OCI-M2 (cell line): ENCODE results near the gene LRRC37A2.
"Not testable (repeated sequence)": the region's sequence is repeated elsewhere in the genome, so short reads cannot be mapped to it uniquely, and the experiment has no call there.

Source experiments
- DNase-seq: peaks from one replicate; lab custom pipeline; 2025; ENCODE audit not compliant: unreplicated experiment; lab: John Stamatoyannopoulos, UW

LRRC37A2 gene

DNA sequence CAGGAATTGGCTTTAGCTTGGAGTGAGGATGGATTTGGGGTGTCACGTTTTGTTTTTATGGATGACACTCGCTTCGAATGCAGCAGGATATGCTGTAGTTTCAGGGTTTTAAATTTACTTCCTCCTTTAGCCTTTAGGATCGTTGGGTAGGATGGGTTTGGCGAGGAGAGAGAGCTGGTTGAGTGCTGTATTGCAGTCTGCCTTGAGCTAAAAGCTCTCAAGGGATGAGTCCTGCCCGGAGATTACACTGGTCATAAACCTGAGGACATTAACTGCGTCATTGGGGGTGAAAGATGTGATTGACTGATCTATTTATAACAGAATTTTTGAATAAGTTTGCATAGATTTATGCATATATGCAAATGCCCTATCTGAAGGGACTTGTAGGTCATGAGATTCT is 79.1 kb downstream of the LRRC37A2 start:
- not testable (repeated sequence) for DNase-seq

- not testable (repeated sequence) for DNase-seq
Observed at GRCh38 chr17:46598344-46598931, 86.2 kb downstream of the LRRC37A2 start.

DNA sequence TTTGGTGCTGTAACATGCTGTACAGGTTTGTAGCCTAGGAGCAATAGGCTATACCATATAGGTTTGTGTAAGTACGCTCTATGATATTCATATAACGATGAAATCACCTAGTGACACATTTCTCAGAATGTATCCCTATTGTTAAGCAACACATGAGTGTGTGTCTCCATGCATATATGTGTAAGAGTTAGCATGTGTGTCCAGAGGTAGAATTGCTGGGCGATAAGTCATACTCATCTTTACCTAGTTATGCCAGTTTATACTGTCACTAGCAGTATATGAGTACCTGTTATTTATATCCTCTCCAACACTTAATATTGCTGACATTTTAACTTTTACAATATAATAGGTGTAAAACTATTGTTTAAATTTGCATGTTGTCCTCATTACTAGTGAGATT is 88.5 kb downstream of the LRRC37A2 start:
- not testable (repeated sequence) for DNase-seq

DNA sequence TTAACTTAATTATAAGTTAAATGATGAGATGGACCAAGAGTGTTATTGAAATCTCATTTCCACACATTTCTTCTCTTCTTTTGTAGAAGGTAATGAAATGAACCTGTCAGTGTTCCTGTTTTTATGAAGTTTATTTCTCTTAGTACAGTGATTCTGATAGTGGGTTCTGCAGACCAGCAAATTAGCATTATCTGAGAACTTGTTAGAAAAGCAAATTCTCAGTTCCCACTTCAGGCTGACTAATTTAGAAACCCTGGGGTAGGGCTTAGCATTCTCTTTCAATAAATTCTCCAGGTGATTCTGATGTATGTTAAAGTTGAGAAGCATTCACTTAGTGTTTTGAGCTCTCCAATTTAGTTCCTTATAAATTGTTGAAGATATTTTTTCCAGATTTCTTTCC is 90.9 kb downstream of the LRRC37A2 start:
- DNase-seq = not testable (repeated sequence)
